ELF-1 (cell line): Measurements from ENCODE around the gene BTG1.
"Not testable (repeated sequence)": the region's sequence is repeated elsewhere in the genome, so short reads cannot be mapped to it uniquely, and the experiment has no call there.

Experiments used
- DNase-seq: peaks from one replicate; pipeline ENCODE4 v3.0.0-alpha.2; 2016; ENCODE audit warnings: low read depth, low spot score

The BTG1 gene

GRCh38 chr12:92149563-92149962, 3.9 kb upstream of the BTG1 start:
- DNase-seq, result no peak

GRCh38 chr12:92147491-92147890, 1.8 kb upstream of the BTG1 start:
- DNase-seq, result no peak

GRCh38 chr12:92146497-92147224, 1.0 kb upstream of the BTG1 start:
- no peak for DNase-seq

DNA sequence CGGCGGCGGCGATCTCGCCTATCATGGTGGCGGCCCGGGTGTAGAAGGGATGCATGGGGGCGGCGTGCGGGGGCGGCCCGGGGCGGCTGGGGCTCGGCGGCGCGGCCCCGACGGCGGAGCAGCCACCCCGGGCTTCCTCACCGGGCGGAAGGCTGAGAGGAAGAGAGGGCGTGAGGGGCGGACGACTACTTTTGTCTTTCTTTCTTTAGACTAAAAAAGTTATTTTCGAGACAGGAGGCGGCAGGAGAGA, 240 bp downstream of the BTG1 start:
- no peak for DNase-seq

DNA sequence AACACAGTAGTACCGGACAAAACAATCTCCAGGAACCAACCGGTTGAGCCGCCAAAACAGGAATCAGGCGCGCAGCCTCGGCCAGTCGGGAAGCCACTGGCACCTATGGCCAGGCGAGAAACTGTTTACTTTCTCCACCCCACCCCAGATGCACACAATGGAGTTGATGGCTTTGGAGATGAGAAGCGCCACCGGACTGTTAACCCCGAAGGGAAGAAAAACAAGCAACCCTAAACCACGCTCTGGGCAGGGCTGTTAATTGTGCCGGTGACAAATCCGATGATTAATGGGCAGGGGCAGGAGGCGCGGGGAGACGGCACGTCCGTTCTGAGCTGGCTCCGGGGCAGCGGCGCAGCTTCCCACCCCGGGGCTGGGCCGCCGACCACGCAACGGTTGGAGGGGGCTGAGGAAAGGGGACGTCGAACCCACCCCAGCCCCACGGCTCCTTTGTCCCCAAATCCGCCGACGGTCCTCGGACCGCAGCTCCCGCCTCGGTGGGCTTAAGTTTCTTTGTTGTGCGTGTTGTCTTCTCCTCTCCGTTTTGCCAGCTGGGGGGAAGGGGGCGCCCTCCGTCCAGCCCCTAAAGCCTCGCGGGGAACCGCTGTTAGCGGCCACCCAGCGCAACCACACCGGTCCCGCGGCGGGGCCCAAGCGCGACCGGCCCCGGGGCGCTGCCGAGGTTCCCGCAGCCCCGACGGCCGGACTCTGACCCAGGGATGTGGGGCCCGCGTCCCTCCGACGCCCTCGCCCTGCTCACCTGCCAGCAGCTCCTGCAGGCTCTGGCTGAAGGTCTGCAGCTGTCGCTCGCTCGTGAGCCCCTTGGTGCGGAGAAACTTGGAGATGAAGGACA, 790 bp downstream of the BTG1 start:
- peak; percentile 90 for DNase-seq

GRCh38 chr12:92143686-92144630, 1.7 kb downstream of the BTG1 start:
- peak; percentile 89 for DNase-seq

GRCh38 chr12:92143258-92143657, 2.4 kb downstream of the BTG1 start:
- no peak for DNase-seq

GRCh38 chr12:92142251-92142926, 3.3 kb downstream of the BTG1 start:
- DNase-seq, result no peak

GRCh38 chr12:92141591-92142121, 4.0 kb downstream of the BTG1 start:
- DNase-seq, result no peak

- DNase-seq, result no peak
Observed at GRCh38 chr12:92140896-92141536, 4.6 kb downstream of the BTG1 start.

- DNase-seq, result no peak
Observed at GRCh38 chr12:92140156-92140555, 5.5 kb downstream of the BTG1 start.

DNA sequence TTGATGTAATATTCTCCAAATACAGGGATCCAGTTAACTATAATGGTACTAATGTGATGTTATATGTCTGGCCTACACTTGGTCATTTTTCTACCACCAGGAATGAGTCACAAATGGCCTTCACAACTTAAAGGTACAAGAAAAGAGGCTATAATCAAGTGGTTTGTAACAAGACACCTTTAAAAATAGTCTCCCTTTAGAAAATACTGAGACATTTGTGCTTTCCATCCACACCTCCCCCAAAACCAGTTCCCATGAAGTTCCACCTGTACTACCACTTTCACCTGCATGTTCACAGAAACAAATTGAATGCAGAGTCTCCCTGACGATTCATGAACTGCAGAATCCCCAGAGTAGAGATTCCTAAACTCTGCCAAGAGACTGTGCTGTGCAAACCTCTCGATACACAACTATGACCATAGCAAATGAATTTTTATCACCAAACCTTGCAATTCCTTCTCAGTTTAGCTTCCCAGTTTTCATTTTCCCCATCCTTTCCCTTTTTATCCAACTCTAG, 6.0 kb downstream of the BTG1 start:
- DNase-seq, result peak; percentile 27

DNA sequence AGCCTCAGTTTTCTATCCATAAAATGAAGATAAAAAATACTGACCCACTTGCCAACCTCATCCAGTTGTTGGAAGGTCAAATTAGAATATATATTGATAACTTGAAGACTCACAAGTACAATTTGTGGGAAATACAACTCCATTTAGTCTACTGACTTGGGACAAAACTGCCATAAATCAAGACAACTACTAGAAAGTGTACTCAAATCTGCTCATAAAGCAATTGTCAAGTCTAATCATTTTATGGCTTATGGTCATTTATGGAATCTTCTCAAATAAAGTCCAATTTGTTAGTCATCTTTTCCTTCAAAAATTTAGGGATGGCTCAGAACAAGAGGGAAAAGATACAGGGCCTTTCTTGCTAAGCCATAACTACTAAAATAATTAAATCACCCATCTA, 7.0 kb downstream of the BTG1 start:
- DNase-seq, result no peak

GRCh38 chr12:92138144-92138543, 7.5 kb downstream of the BTG1 start:
- no peak for DNase-seq

DNA sequence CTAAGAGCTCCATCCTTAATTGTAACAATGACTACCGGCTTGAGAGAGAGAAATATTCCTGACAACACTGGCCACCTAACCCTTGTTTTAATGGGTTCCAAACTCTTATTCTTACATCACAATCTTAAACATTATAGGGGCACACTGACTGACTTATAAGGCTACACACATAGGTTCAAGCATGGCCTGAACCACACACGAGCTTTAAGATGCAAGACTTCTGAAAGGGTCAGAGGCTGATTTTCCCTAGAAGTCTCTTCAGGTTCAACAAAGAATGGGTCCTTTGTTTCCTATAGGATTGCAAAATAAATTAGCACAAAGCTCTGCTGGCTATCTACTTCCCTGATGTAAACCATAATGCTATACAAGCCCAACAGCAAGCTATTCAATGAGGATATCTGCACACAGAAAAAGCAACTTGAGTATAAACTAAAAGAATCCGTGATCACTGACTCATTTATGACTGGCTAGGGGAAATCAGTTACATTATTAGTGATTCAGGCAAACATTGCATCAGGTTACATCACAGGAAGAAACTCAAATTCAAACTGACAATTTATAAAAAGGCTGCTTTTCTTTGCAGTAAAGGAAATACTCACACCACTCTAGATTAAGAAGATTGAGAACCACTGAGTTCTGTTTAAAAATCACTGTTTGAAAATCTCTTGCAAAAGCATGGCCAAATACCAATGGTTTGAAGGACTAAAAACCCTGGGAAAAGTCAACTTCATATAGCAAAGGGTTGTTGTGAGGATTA, 8.5 kb downstream of the BTG1 start:
- no peak for DNase-seq

DNA sequence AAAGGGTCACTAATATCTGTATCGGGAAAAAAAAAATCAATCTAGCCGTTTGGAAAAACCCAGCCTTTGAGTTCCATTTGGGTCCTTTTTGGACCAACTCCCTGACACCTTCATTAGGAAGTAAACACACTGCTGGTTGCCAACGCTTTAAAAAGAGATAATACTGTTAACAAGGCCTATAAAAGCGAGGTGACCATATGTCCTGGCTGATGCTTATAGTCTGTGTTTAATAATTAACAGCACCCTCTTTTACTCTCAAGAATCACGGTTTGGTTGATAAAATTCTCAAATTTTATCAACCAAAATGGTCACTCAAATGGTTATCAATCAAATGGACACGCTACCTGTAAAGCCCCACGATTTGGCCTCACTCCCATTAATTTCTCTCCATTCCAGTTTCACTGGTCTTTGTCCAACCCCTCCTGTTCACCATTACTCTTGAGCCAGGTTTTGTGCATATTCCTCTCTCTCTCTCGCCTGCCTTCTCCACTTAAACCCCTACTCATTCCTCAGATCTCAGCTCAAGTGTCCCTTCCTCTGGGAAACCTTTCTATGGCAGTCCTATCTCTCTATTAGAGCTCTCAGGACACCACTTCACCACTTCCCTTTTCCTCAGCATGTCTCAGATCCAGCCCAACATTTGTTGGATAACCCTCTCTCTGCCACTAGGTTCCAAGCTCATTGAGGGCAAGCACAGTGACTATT, 9.5 kb downstream of the BTG1 start:
- DNase-seq, result no peak

GRCh38 chr12:92135541-92135940, 10.1 kb downstream of the BTG1 start:
- DNase-seq, result not testable (repeated sequence)

DNA sequence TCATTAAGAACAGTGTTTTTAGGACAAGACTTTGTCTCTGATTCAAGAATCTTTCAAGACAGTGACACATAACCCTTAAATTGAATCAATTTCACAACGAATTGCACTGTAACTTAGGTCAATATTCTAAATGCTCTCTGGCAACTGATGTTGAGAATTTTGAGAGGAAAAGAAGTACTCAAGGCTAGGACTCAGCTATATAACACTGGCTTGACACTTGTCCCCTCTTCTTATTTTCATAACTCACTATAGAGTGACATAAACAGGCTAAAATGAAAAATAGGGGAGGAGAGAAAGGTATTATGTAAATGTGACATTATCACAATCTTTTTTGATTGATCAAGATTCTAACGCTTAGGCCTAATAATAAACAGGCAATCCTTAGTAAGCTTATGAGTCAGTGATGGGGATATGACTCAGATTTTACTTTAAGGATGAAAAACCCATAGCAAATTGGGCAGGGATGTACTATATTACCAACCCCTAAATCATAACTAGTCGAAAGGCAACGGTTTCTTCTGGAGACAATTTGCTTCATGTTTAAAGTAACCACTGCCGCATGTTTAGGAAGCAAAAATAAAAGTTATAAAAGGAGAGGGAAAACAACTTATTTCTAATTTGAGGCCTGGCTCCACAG, 10.9 kb downstream of the BTG1 start:
- no peak for DNase-seq
